GM10266 (cell line): ENCODE measurements around the gene OR11A1.

Experiments used
- DNase-seq: peaks from one replicate; pipeline ENCODE4 v3.0.0; 2012; ENCODE audit errors: extremely low spot score
- CTCF ChIP-seq: IDR thresholded peaks from 2 replicates; pipeline ENCODE4 v1.5.1; 2012; ENCODE audit warnings: mild to moderate bottlenecking, low read depth; ENCODE audit not compliant: control insufficient read depth, insufficient read depth; ENCODE audit errors: missing control alignments

Gene OR11A1

GRCh38 chr6:29500594-29500993, 43.7 kb upstream of the OR11A1 start:
- TF ChIP-seq CTCF = no peak
- DNase-seq = no peak

GRCh38 chr6:29499704-29500103, 42.8 kb upstream of the OR11A1 start:
- TF ChIP-seq CTCF = no peak
- no peak for DNase-seq

GRCh38 chr6:29496961-29497360, 40.1 kb upstream of the OR11A1 start:
- TF ChIP-seq CTCF = no peak
- DNase-seq = no peak

- TF ChIP-seq CTCF = no peak
- DNase-seq = no peak
Measured at GRCh38 chr6:29495571-29495970, 38.7 kb upstream of the OR11A1 start.

GRCh38 chr6:29494131-29494530, 37.3 kb upstream of the OR11A1 start:
- TF ChIP-seq CTCF = no peak
- DNase-seq = no peak

- DNase-seq = no peak
- no peak for TF ChIP-seq CTCF
Measured at GRCh38 chr6:29493261-29493660, 36.4 kb upstream of the OR11A1 start.

GRCh38 chr6:29491574-29491973, 34.7 kb upstream of the OR11A1 start:
- no peak for TF ChIP-seq CTCF
- DNase-seq = no peak
